ENCODE data around the gene SEC63.

DNA sequence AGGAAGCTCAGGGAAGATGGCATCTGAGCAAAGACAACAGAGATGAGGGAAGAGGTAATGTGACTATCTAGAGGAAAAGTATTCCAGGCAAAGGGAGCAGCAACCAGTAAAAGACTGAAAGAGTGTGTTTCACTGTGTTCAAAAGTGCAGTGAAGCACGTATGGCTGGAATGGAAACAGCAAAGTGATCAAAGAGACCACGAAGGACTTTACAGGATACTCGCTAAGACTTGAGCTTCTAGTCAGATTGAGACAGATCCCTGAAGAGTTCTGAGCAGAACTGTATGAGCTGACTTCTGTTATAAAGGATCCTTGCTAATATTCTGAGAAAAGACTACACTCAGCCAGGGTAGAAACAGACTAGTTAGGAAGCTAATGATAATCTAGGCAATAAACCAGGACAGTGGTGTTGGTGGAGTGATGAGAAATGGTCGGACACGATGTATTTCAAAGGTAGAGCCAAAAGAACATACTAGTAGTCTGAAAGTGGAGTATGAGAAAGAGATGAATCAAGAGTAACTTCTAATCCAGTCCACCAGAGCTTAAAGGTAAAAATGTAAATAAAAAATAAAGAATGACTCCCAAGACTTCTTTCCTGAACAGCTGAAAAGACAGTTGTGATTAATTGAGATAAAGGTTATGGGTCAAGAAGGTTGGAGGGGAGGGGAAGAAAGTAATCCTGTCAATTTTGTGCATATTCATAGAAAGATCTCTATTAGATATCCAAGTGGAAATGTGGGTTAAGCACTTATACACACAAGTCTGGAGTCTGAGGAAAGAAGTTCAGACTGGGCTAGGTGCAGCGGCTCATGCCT lies 14.2 kb downstream of the SEC63 start:
- no peak for TF ChIP-seq POLR2A (IDR thresholded peaks at IDR 0.05; ENCODE audit: low read length)
- TF ChIP-seq GATA1 (IDR thresholded peaks at IDR 0.05; ENCODE audit: low read depth, low read length): no peak

Data from erythroblast (primary cell).